GM12864 (cell line): ENCODE results near the gene RNPEPL1.
A peak's percentile ranks its signal among the peaks of the same experiment; 100 is the strongest.

Source experiments
- DNase-seq: peaks from one replicate; pipeline ENCODE4 v3.0.0-alpha.2; 2011; ENCODE audit warnings: low read depth
- H3K4me3 ChIP-seq: 2 replicates; pipeline ENCODE4 v1.5.1; 2011; ENCODE audit warnings: mild to moderate bottlenecking, low read depth, low read length, control low read depth
- CTCF ChIP-seq: IDR thresholded peaks from 2 replicates; pipeline ENCODE4 v1.5.1; 2011; ENCODE audit warnings: low read depth, mild to moderate bottlenecking, moderate library complexity, low read length, control low read depth, inconsistent platforms; ENCODE audit errors: missing control alignments

Gene RNPEPL1

GRCh38 chr2:240593026-240593702, 24.9 kb downstream of the RNPEPL1 start:
- no peak overlapping the region for H3K4me3 ChIP-seq
- DNase-seq, result no peak
- no peak for TF ChIP-seq CTCF

- no peak for TF ChIP-seq CTCF
- no peak for DNase-seq
- no peak overlapping the region for H3K4me3 ChIP-seq
These were observed 25.6 kb downstream of the RNPEPL1 start for GRCh38 chr2:240593703-240594451.

- no peak overlapping the region for H3K4me3 ChIP-seq
- TF ChIP-seq CTCF, result no peak
- DNase-seq, result no peak
These were observed 26.5 kb downstream of the RNPEPL1 start for GRCh38 chr2:240594511-240595380.

- no peak overlapping the region for H3K4me3 ChIP-seq
- TF ChIP-seq CTCF, result peak; percentile 43
- DNase-seq, result no peak
These were observed 27.2 kb downstream of the RNPEPL1 start for GRCh38 chr2:240595381-240596079.

GRCh38 chr2:240596080-240596460, 27.8 kb downstream of the RNPEPL1 start:
- no peak for DNase-seq
- TF ChIP-seq CTCF, result no peak
- no peak overlapping the region for H3K4me3 ChIP-seq

GRCh38 chr2:240596491-240596931, 28.2 kb downstream of the RNPEPL1 start:
- DNase-seq, result no peak
- TF ChIP-seq CTCF, result no peak

More at GRCh38 chr2:240596491-240596931, 28.2 kb downstream of the RNPEPL1 start:
- no peak overlapping the region for H3K4me3 ChIP-seq
